OCI-M2 (cell line): Measurements from ENCODE around the gene ACTC1.

Experiments
- DNase-seq: peaks from one replicate; lab custom pipeline; 2025; ENCODE audit not compliant: unreplicated experiment; lab: John Stamatoyannopoulos, UW

Gene ACTC1

GRCh38 chr15:34759992-34760391, 35.4 kb downstream of the ACTC1 start:
- DNase-seq = no peak

- DNase-seq = no peak
Measured at GRCh38 chr15:34759347-34759746, 36.0 kb downstream of the ACTC1 start.

- DNase-seq = no peak
Measured at GRCh38 chr15:34757262-34757661, 38.1 kb downstream of the ACTC1 start.

GRCh38 chr15:34755419-34755773, 40.0 kb downstream of the ACTC1 start:
- no peak for DNase-seq

GRCh38 chr15:34754674-34755418, 40.5 kb downstream of the ACTC1 start, which contains the start of gene GJD2:
Gene GJD2, minus strand, starts transcription at chr15:34754998. Its CDS starts 510 bp downstream, at chr15:34754488.
- DNase-seq = no peak

- no peak for DNase-seq
Measured at GRCh38 chr15:34754171-34754601, 41.2 kb downstream of the ACTC1 start.

- no peak for DNase-seq
Measured at GRCh38 chr15:34753236-34753894, 42.0 kb downstream of the ACTC1 start.

- DNase-seq = no peak
Measured at GRCh38 chr15:34749691-34750090, 45.7 kb downstream of the ACTC1 start.
